ENCODE data around the gene TAS2R38.
A peak's percentile ranks its signal among the peaks of the same experiment; 100 is the strongest.

TAS2R38 gene

GRCh38 chr7:141975806-141976523, 2.4 kb upstream of the TAS2R38 start:
- peak; percentile 91 for DNase-seq

- DNase-seq: peak; percentile 67
Measured at GRCh38 chr7:141974831-141975230, 1.3 kb upstream of the TAS2R38 start.

- DNase-seq: no peak
Measured at GRCh38 chr7:141960687-141961422, 12.7 kb downstream of the TAS2R38 start.

- no peak for DNase-seq
Measured at GRCh38 chr7:141956084-141956483, 17.5 kb downstream of the TAS2R38 start.

- DNase-seq: no peak
Measured at GRCh38 chr7:141954334-141954733, 19.2 kb downstream of the TAS2R38 start.

GRCh38 chr7:141952461-141952860, 21.1 kb downstream of the TAS2R38 start:
- no peak for DNase-seq

GRCh38 chr7:141950806-141951205, 22.8 kb downstream of the TAS2R38 start:
- DNase-seq: no peak

- no peak for DNase-seq
Measured at GRCh38 chr7:141949911-141950310, 23.7 kb downstream of the TAS2R38 start.

GRCh38 chr7:141949451-141949850, 24.1 kb downstream of the TAS2R38 start:
- peak; percentile 34 for DNase-seq

- peak; percentile 34 for DNase-seq
Measured at GRCh38 chr7:141949021-141949420, 24.6 kb downstream of the TAS2R38 start.

- no peak for DNase-seq
Measured at GRCh38 chr7:141946796-141947195, 26.8 kb downstream of the TAS2R38 start, which contains the start of gene CLEC5A. Gene CLEC5A (minus strand): TSS chr7:141946974. CDS start chr7:141946292, 682 bp downstream.

GRCh38 chr7:141945356-141945755, 28.2 kb downstream of the TAS2R38 start:
- no peak for DNase-seq

- DNase-seq: no peak
Measured at GRCh38 chr7:141944811-141945210, 28.8 kb downstream of the TAS2R38 start.

- DNase-seq: no peak
Measured at GRCh38 chr7:141943846-141944245, 29.7 kb downstream of the TAS2R38 start.

GRCh38 chr7:141941075-141941474, 32.5 kb downstream of the TAS2R38 start:
- no peak for DNase-seq

GRCh38 chr7:141930211-141930610, 43.4 kb downstream of the TAS2R38 start:
- no peak for DNase-seq

GRCh38 chr7:141928845-141929195, 44.8 kb downstream of the TAS2R38 start:
- DNase-seq: no peak

GRCh38 chr7:141928146-141928844, 45.3 kb downstream of the TAS2R38 start:
- no peak for DNase-seq
